ENCODE data around the gene IFI27. TPM values are rescaled to one million over a fixed set of nuclear protein-coding genes. Genes with fewer than 3 reads are reported as not detected.
"Not testable (repeated sequence)": the region's sequence is repeated elsewhere in the genome, so short reads cannot be mapped to it uniquely, and the experiment has no call there.

Gene IFI27
- polyA plus RNA-seq, 6 donors from 2014 or later, result not detected

DNA sequence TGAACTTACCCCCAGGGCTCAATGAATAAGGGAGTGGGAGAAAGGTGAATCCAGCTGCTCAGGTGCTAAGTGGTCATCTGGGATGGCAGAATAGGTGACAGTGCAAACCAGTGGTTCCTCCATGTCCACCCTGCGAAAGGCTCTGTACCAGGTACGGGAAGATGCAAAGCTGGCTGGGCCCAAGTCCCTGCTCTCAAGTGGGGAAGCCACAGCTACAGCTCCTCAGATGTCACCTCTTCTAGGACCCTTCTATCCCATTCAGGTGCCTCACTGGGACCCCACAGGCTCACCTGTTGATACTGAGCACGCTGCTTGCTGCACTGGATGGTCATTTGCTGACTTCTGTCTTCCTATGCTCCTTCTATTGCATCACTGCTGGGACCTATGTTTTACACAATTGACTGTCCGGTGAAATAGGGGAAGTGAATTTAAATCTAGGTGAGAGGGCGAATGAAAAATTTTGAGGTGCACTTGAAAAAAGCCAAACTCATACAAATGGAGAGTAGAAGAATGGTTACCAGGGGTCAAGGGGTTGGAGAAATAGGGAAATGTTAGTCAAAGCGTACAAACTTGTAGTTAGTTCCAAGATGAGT lies 43.3 kb downstream of the IFI27 start:
- no peak for DNase-seq
- Mint-ChIP-seq H3K27ac (no peak overlapping the region), H3K4me3 (no peak overlapping the region), H3K9me3 (peaks cover 0 to 7% (median 0%) of the 10 kb centered on the region in 7 donors), H3K27me3 (peaks cover 31 to 69% (median 52%) of the 10 kb centered on the region in 3 donors), H3K4me1 (no peaks in the 10 kb centered on the region), H3K36me3 (no peaks in the 10 kb centered on the region)
- ATAC-seq (ENCODE audit: low read depth in 2 of 2), result no peak

GRCh38 chr14:94156143-94156542 lies 45.6 kb downstream of the IFI27 start:
- not testable (repeated sequence) for ATAC-seq (ENCODE audit: low read depth in 2 of 2); H3K36me3 Mint-ChIP-seq; H3K4me3 Mint-ChIP-seq; H3K9me3 Mint-ChIP-seq; H3K4me1 Mint-ChIP-seq; DNase-seq; H3K27ac Mint-ChIP-seq
- H3K27me3 Mint-ChIP-seq, result peaks cover 30 to 59% (median 51%) of the 10 kb centered on the region in 3 donors

DNA sequence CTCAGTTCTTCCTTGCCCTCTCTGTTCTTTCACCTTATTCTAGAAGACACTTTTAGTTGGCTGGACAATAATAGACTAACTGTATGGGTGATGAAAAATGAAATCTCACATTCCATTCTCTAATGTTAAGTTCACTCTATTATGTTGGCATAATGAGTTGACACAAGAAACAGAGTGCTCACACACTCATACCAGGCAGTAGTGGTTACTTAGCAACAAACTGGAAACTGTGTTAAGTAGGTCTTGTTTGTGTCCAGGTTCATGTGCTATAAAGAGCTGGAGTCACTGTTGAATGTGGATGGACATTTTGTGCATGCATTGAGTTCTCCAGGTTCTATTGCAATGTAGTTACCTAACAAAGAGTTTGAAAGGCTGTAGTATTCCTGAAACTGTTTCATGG lies 46.7 kb downstream of the IFI27 start:
- Mint-ChIP-seq H3K27me3 (peaks cover 29 to 53% (median 42%) of the 10 kb centered on the region in 3 donors), H3K36me3 (no peaks in the 10 kb centered on the region), H3K27ac (no peak overlapping the region), H3K4me3 (no peak overlapping the region), H3K9me3 (peaks cover 0 to 7% (median 0%) of the 10 kb centered on the region in 7 donors), H3K4me1 (no peaks in the 10 kb centered on the region)
- ATAC-seq (ENCODE audit: low read depth in 2 of 2), result no peak
- DNase-seq, result no peak

GRCh38 chr14:94158239-94158883 lies 47.8 kb downstream of the IFI27 start:
- Mint-ChIP-seq H3K36me3 (no peaks in the 10 kb centered on the region), H3K4me1 (no peaks in the 10 kb centered on the region), H3K27me3 (peaks cover 20 to 41% (median 35%) of the 10 kb centered on the region in 3 donors), H3K4me3 (no peak overlapping the region), H3K27ac (peak overlapping the region in 1 of 6 donors; percentile 38), H3K9me3 (peaks cover 0 to 5% (median 0%) of the 10 kb centered on the region in 7 donors)
- DNase-seq (no peak), ATAC-seq (ENCODE audit: low read depth in 2 of 2) (no peak)

GRCh38 chr14:94161058-94161457 lies 50.5 kb downstream of the IFI27 start:
- Mint-ChIP-seq H3K4me3 (no peak overlapping the region), H3K4me1 (no peaks in the 10 kb centered on the region), H3K27me3 (peaks cover 8 to 50% (median 37%) of the 10 kb centered on the region in 3 donors)

DNA sequence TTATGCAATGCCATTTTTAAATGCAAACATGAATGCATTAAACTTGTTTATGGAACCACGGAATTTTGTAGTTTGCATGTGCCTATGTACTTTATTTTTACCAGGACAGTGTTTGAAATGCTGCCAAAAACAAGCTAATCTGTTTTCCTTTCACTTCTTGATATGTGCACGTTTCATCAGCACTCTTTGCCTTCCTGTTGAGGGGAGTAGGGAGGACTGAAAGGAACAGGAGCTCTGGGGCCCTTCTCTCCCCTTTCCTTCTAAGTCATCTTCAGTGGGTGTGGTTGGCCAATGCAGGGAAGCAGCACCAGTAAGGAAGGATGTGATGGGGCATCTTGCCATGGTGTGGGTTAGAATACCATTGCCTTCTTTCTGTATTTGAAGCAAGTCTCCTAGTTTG lies 51.4 kb downstream of the IFI27 start:
- DNase-seq (no peak), ATAC-seq (ENCODE audit: low read depth in 2 of 2) (no peak)
- no peaks in the 10 kb centered on the region for H3K9me3 Mint-ChIP-seq
- H3K36me3 Mint-ChIP-seq, result no peaks in the 10 kb centered on the region
- H3K27me3 Mint-ChIP-seq, result peaks cover 12 to 52% (median 37%) of the 10 kb centered on the region in 3 donors
- H3K4me1 Mint-ChIP-seq, result no peaks in the 10 kb centered on the region
- H3K27ac Mint-ChIP-seq, result no peak overlapping the region
- H3K4me3 Mint-ChIP-seq, result no peak overlapping the region

More at GRCh38 chr14:94161058-94161457, 50.5 kb downstream of the IFI27 start:
- no peak for DNase-seq
- no peaks in the 10 kb centered on the region for H3K36me3 Mint-ChIP-seq
- H3K27ac Mint-ChIP-seq, result no peak overlapping the region
- no peak for ATAC-seq (ENCODE audit: low read depth in 2 of 2)
- no peaks in the 10 kb centered on the region for H3K9me3 Mint-ChIP-seq

- H3K4me3 Mint-ChIP-seq, result no peak overlapping the region
- no peaks in the 10 kb centered on the region for H3K36me3 Mint-ChIP-seq
- H3K9me3 Mint-ChIP-seq, result no peaks in the 10 kb centered on the region
- H3K27me3 Mint-ChIP-seq, result peaks cover 14 to 52% (median 37%) of the 10 kb centered on the region in 3 donors
- no peaks in the 10 kb centered on the region for H3K4me1 Mint-ChIP-seq
- ATAC-seq (ENCODE audit: low read depth in 2 of 2), result no peak
- no peak overlapping the region for H3K27ac Mint-ChIP-seq
- DNase-seq, result no peak
These were observed 51.9 kb downstream of the IFI27 start for GRCh38 chr14:94162466-94162865.

DNA sequence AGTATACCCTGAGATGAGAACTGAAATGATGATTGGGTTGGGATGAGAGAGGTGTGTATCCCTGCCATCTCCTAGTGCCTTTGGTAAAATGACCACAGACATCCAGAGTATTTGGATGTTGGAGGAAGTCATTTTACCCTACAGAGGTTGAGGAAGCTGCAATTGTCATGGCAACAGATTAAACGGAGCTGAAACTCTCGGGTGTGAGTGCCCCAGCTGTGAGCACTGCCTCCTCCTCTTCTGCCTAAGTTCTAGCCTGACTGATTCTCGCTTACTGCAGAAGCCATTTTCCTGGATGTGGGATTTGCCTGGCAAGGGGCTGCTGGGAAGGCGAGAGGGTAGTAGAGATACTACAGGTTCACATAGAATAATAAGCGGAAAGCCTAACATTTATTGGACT lies 53.3 kb downstream of the IFI27 start:
- no peaks in the 10 kb centered on the region for H3K9me3 Mint-ChIP-seq
- DNase-seq, result no peak
- no peak overlapping the region for H3K4me3 Mint-ChIP-seq
- no peak overlapping the region for H3K27ac Mint-ChIP-seq
- peaks cover 14 to 49% (median 31%) of the 10 kb centered on the region in 3 donors for H3K27me3 Mint-ChIP-seq
- H3K36me3 Mint-ChIP-seq, result no peaks in the 10 kb centered on the region
- ATAC-seq (ENCODE audit: low read depth in 2 of 2), result no peak
- H3K4me1 Mint-ChIP-seq, result no peaks in the 10 kb centered on the region

- no peak for ATAC-seq (ENCODE audit: low read depth in 2 of 2)
- H3K27ac Mint-ChIP-seq, result no peak overlapping the region
- DNase-seq, result no peak
- peaks cover 9 to 38% (median 31%) of the 10 kb centered on the region in 3 donors for H3K27me3 Mint-ChIP-seq
- H3K9me3 Mint-ChIP-seq, result no peaks in the 10 kb centered on the region
- no peak overlapping the region for H3K4me3 Mint-ChIP-seq
- H3K4me1 Mint-ChIP-seq, result no peaks in the 10 kb centered on the region
- no peaks in the 10 kb centered on the region for H3K36me3 Mint-ChIP-seq
These were observed 54.3 kb downstream of the IFI27 start for GRCh38 chr14:94164685-94165431.

DNA sequence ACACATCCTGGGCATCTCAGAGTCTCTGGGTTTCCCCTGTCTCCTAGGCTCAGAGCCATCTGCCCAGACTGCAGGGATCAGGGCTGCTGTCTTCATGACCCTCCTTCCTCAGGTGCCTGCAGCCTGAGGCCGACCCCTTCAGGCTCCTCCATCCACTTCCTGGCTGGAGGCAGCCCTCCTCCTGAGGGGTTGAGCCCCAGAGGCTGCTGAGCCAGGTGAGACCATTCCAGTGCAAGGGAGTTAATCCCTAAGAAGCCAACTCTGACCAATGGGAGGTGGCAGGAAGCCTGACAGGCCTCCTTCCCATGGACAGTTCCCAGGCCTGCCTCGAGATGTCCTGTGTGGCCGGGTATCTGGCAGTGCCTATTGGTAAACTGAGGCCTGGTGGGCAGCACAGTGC lies 55.2 kb downstream of the IFI27 start:
- Mint-ChIP-seq H3K36me3 (no peaks in the 10 kb centered on the region), H3K9me3 (no peaks in the 10 kb centered on the region), H3K4me3 (no peak overlapping the region), H3K4me1 (no peaks in the 10 kb centered on the region), H3K27me3 (peaks cover 9 to 32% (median 23%) of the 10 kb centered on the region in 3 donors), H3K27ac (peak overlapping the region in 1 of 6 donors; percentile 60)
- DNase-seq (no peak), ATAC-seq (ENCODE audit: low read depth in 2 of 2) (no peak)

Other genes starting within 250 kb of the IFI27 start
- not detected for gene FAM181A, start 183.4 kb upstream of the IFI27 start, polyA plus RNA-seq (ENCODE audit: low read depth in 6 of 6)
- gene ASB2, start 134.2 kb upstream of the IFI27 start, polyA plus RNA-seq (ENCODE audit: low read depth in 6 of 6), result under 1 TPM in 3 of 6 donors, not detected in 3; 0.18 to 0.62 (median 0.29) TPM
- gene CCDC197, start 113.4 kb upstream of the IFI27 start, polyA plus RNA-seq (ENCODE audit: low read depth in 6 of 6), result not detected
- under 1 TPM in 5 of 6 donors, not detected in 1; 0.08 to 0.23 (median 0.20) TPM for gene OTUB2, start 84.4 kb upstream of the IFI27 start, polyA plus RNA-seq (ENCODE audit: low read depth in 6 of 6)
- 100 to 1,000 TPM in 5 of 6 donors, 10 to 100 TPM in 1; 90.3 to 213 (median 177) TPM for gene DDX24, start 29.5 kb upstream of the IFI27 start, polyA plus RNA-seq (ENCODE audit: low read depth in 6 of 6)
- 10 to 100 TPM in 1 of 6 donors, 1 to 10 TPM in 5; 5.0 to 11.1 (median 5.8) TPM for gene IFI27L1, start 29.4 kb upstream of the IFI27 start, polyA plus RNA-seq (ENCODE audit: low read depth in 6 of 6)
- gene IFI27L2, start 18.9 kb downstream of the IFI27 start, polyA plus RNA-seq (ENCODE audit: low read depth in 6 of 6), result 10 to 100 TPM; 62.8 to 96.4 (median 72.6) TPM
- under 1 TPM in 1 of 6 donors, not detected in 5; 0.09 TPM for gene PPP4R4, start 63.6 kb downstream of the IFI27 start, polyA plus RNA-seq (ENCODE audit: low read depth in 6 of 6)
- not detected for gene SERPINA10, start 182.5 kb downstream of the IFI27 start, polyA plus RNA-seq (ENCODE audit: low read depth in 6 of 6)
- not detected for gene SERPINA6, start 212.6 kb downstream of the IFI27 start, polyA plus RNA-seq (ENCODE audit: low read depth in 6 of 6)

All from naive B cell (primary cell).